CD8-positive, alpha-beta memory T cell (primary cell): Measurements from ENCODE around the gene CADM1. TPM values are rescaled to one million over a fixed set of nuclear protein-coding genes. Genes with fewer than 3 reads are reported as not detected.

Source experiments
- CTCF ChIA-PET: fragments of 350-600 bp; sonication (Branson Sonifier 250); formaldehyde crosslinking; loops from one replicate; lab custom pipeline; 2021; ENCODE audit warnings: antibody characterized with exemption; lab: Charles Lee
- POLR2A ChIA-PET: fragments of 350-600 bp; sonication (Branson Sonifier 250); formaldehyde crosslinking; loops from one replicate; lab custom pipeline; 2021; ENCODE audit warnings: antibody characterized with exemption; lab: Charles Lee
- DNase-seq, 5 donors: peaks; one replicate each; pipeline versions ENCODE4 v3.0.0 to v3.0.0-alpha.2; 2020 to 2022; ENCODE audit warnings: mixed read lengths in 1 of 5
- H3K27ac ChIP-seq: one replicate; pipeline ENCODE4 v1.7.0; 2013; ENCODE audit warnings: low read depth, mild to moderate bottlenecking, low read length, moderate library complexity
- H3K27me3 ChIP-seq: 2 replicates; pipeline ENCODE4 v1.7.0; 2013; ENCODE audit warnings: low read length, mild to moderate bottlenecking; ENCODE audit not compliant: insufficient read depth, poor library complexity, severe bottlenecking
- H3K36me3 ChIP-seq: 2 replicates; pipeline ENCODE4 v1.7.0; 2013; ENCODE audit warnings: mild to moderate bottlenecking, low read length, moderate library complexity; ENCODE audit not compliant: insufficient read depth
- H3K4me1 ChIP-seq: 2 replicates; pipeline ENCODE4 v1.7.0; 2013; ENCODE audit warnings: mild to moderate bottlenecking, low read length, moderate library complexity; ENCODE audit not compliant: insufficient read depth
- H3K4me3 ChIP-seq: 2 replicates; pipeline ENCODE4 v1.7.0; 2013; ENCODE audit warnings: mild to moderate bottlenecking, low read length
- H3K9me3 ChIP-seq: 2 replicates; pipeline ENCODE4 v1.7.0; 2013; ENCODE audit warnings: mild to moderate bottlenecking, low read length
- H3K27ac Mint-ChIP-seq, 8 donors: one replicate each; pipeline ENCODE4 v1.8.0; 2020 to 2021; ENCODE audit warnings: mixed read lengths in 8 of 8, mild to moderate bottlenecking in 6 of 8, inconsistent platforms in 3 of 8, moderate library complexity in 3 of 8
- H3K27me3 Mint-ChIP-seq, 2 donors: one replicate each; pipeline ENCODE4 v1.8.0; 2020 to 2021; ENCODE audit warnings: mixed read lengths in 2 of 2, mild to moderate bottlenecking in 1 of 2, moderate library complexity in 1 of 2
- H3K36me3 Mint-ChIP-seq, 3 donors: one replicate each; pipeline ENCODE4 v1.8.0; 2020 to 2021; ENCODE audit warnings: mixed read lengths in 3 of 3, inconsistent platforms in 1 of 3, mild to moderate bottlenecking in 1 of 3
- H3K4me1 Mint-ChIP-seq, 3 donors: one replicate each; pipeline ENCODE4 v1.8.0; 2020 to 2021; ENCODE audit warnings: mixed read lengths in 3 of 3, inconsistent platforms in 1 of 3, mild to moderate bottlenecking in 1 of 3
- H3K4me3 Mint-ChIP-seq, 7 donors: one replicate each; pipeline ENCODE4 v1.8.0; 2020 to 2021; ENCODE audit warnings: mixed read lengths in 7 of 7, mild to moderate bottlenecking in 6 of 7, moderate library complexity in 4 of 7, inconsistent platforms in 2 of 7
- H3K9me3 Mint-ChIP-seq, 5 donors: one replicate each; pipeline ENCODE4 v1.8.0; 2020 to 2022; ENCODE audit warnings: mixed read lengths in 5 of 5, mild to moderate bottlenecking in 3 of 5, moderate library complexity in 2 of 5, inconsistent platforms in 1 of 5
- polyA plus RNA-seq: library from polyadenylated mRNA; unstranded; fragments of 300-500 nt; fragmentation: Illumina TruSeq; gene quantifications from one replicate; pipeline ENCODE4 v1.2.3, GENCODE V29; 2021
- total RNA-seq, 2 experiments: library from RNA; stranded (reverse); gene quantifications; one replicate each; pipeline ENCODE4 v1.2.3, GENCODE V29; 2021

The CADM1 gene
- total and polyA plus RNA-seq, 3 experiments from 2014 or later, result 0.90 to 2.7 (median 1.1) TPM

DNA sequence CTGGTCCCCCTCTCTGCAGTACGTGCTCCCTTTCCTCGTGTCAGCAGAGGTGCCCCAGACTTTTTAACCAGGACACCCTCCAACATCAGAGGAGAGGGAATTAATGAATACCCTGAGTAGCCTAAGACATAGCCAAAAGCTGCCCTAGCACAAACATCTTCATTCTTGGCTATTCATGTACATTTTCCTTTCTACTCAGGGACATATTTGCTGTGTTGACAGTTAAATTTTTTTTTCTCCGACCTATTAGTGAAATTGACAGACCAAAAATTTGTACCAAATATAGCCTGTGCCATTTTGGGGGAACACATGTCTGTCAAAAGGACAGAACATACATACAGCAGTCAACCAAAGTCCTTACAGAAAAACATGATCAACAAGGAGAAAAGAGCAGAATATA lies 33.3 kb downstream of the CADM1 start:
- H3K27ac Mint-ChIP-seq, result no peak overlapping the region
- Histone ChIP-seq H3K27ac (no peak overlapping the region), H3K9me3 (no peaks in the 10 kb centered on the region), H3K36me3 (no peaks in the 10 kb centered on the region), H3K27me3 (no peaks in the 10 kb centered on the region), H3K4me1 (no peaks in the 10 kb centered on the region), H3K4me3 (no peak overlapping the region)
- H3K4me3 Mint-ChIP-seq, result no peak overlapping the region
- H3K4me1 Mint-ChIP-seq, result no peaks in the 10 kb centered on the region
- H3K27me3 Mint-ChIP-seq, result peaks cover 0 to 3% of the 10 kb centered on the region in 2 donors
- H3K9me3 Mint-ChIP-seq, result peaks cover 0 to 6% (median 1%) of the 10 kb centered on the region in 5 donors
- H3K36me3 Mint-ChIP-seq, result no peaks in the 10 kb centered on the region
- ChIA-PET CTCF (no interaction called here), POLR2A (no interaction called here)
- no peak for DNase-seq

- no peaks in the 10 kb centered on the region for H3K27me3 ChIP-seq
- no peaks in the 10 kb centered on the region for H3K36me3 Mint-ChIP-seq
- H3K4me1 ChIP-seq, result no peaks in the 10 kb centered on the region
- ChIA-PET CTCF (no interaction called here), POLR2A (no interaction called here)
- DNase-seq, result no peak
- peaks cover 0 to 5% (median under 1%) of the 10 kb centered on the region in 5 donors for H3K9me3 Mint-ChIP-seq
- peaks cover 3 to 4% of the 10 kb centered on the region in 2 donors for H3K27me3 Mint-ChIP-seq
- H3K4me3 Mint-ChIP-seq, result no peak overlapping the region
- H3K27ac Mint-ChIP-seq, result no peak overlapping the region
- H3K4me3 ChIP-seq, result no peak overlapping the region
- no peak overlapping the region for H3K27ac ChIP-seq
- H3K4me1 Mint-ChIP-seq, result no peaks in the 10 kb centered on the region
- H3K9me3 ChIP-seq, result no peaks in the 10 kb centered on the region
- no peaks in the 10 kb centered on the region for H3K36me3 ChIP-seq
These were observed 34.9 kb downstream of the CADM1 start for GRCh38 chr11:115469361-115469760.

DNA sequence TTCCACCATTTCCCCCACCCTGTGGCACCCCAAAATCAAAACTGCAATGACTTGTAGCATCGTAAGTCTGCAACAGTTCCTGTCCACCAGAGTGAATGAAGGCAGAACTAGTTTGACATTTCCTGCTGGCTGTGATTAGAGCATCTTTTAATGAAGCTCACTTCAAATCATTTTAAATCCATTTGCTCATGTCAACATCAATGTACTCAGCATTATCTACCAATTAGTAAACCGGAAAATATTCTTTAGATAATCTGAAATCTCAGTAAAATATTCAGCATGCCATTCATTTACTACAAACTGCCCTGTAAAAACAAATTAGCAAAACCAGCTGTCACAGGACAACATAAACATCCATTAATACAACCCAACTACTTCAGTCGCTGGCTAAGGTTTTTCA lies 38.1 kb downstream of the CADM1 start:
- POLR2A ChIA-PET, result no interaction called here
- CTCF ChIA-PET, result no interaction called here
- Histone ChIP-seq H3K4me1 (no peaks in the 10 kb centered on the region), H3K27ac (no peak overlapping the region), H3K27me3 (no peaks in the 10 kb centered on the region), H3K9me3 (no peaks in the 10 kb centered on the region), H3K4me3 (no peak overlapping the region), H3K36me3 (no peaks in the 10 kb centered on the region)
- Mint-ChIP-seq H3K4me3 (no peak overlapping the region), H3K27ac (no peak overlapping the region), H3K4me1 (no peaks in the 10 kb centered on the region), H3K36me3 (no peaks in the 10 kb centered on the region), H3K27me3 (peaks cover 0 to 4% of the 10 kb centered on the region in 2 donors), H3K9me3 (no peaks in the 10 kb centered on the region)
- DNase-seq, result no peak

- H3K27me3 ChIP-seq, result no peaks in the 10 kb centered on the region
- DNase-seq, result no peak
- Mint-ChIP-seq H3K4me1 (no peaks in the 10 kb centered on the region), H3K36me3 (no peaks in the 10 kb centered on the region), H3K9me3 (no peaks in the 10 kb centered on the region), H3K27ac (no peak overlapping the region), H3K27me3 (peaks cover 1 to 4% of the 10 kb centered on the region in 2 donors), H3K4me3 (no peak overlapping the region)
- no peaks in the 10 kb centered on the region for H3K4me1 ChIP-seq
- ChIA-PET POLR2A (no interaction called here), CTCF (no interaction called here)
- H3K27ac ChIP-seq, result no peak overlapping the region
- no peaks in the 10 kb centered on the region for H3K36me3 ChIP-seq
- H3K9me3 ChIP-seq, result no peaks in the 10 kb centered on the region
- H3K4me3 ChIP-seq, result no peak overlapping the region
These were observed 39.9 kb downstream of the CADM1 start for GRCh38 chr11:115464269-115464668.

DNA sequence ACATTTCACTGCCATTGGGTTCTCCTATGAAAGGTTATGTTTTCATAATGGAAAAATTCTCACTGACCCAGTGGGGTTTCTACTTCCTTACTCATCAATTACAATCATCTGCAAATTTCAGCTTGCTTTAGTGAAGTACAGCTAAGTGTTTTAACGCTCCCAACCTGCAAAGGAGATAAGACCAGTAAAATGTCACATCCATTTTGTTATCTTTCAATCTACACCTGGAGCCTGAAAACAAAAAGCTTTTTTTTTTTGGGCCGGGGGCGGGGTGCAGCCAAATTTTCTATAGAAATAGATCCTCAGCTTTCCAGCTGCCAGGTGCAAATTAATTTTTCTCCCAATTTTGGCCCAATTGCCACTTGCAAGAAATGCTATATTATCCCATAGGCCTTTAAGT lies 40.6 kb downstream of the CADM1 start:
- no peak for DNase-seq
- peaks cover 1 to 4% of the 10 kb centered on the region in 2 donors for H3K27me3 Mint-ChIP-seq
- Histone ChIP-seq H3K27me3 (no peaks in the 10 kb centered on the region), H3K4me3 (no peak overlapping the region), H3K36me3 (no peaks in the 10 kb centered on the region), H3K9me3 (no peaks in the 10 kb centered on the region), H3K4me1 (no peaks in the 10 kb centered on the region), H3K27ac (no peak overlapping the region)
- ChIA-PET POLR2A (no interaction called here), CTCF (no interaction called here)
- no peaks in the 10 kb centered on the region for H3K9me3 Mint-ChIP-seq
- no peak overlapping the region for H3K27ac Mint-ChIP-seq
- H3K4me1 Mint-ChIP-seq, result no peaks in the 10 kb centered on the region
- no peaks in the 10 kb centered on the region for H3K36me3 Mint-ChIP-seq
- no peak overlapping the region for H3K4me3 Mint-ChIP-seq

GRCh38 chr11:115462757-115463156 lies 41.5 kb downstream of the CADM1 start:
- Histone ChIP-seq H3K4me3 (no peak overlapping the region), H3K9me3 (no peaks in the 10 kb centered on the region), H3K27me3 (no peaks in the 10 kb centered on the region), H3K36me3 (no peaks in the 10 kb centered on the region), H3K4me1 (no peaks in the 10 kb centered on the region), H3K27ac (no peak overlapping the region)
- no peak overlapping the region for H3K27ac Mint-ChIP-seq
- H3K9me3 Mint-ChIP-seq, result no peaks in the 10 kb centered on the region
- peaks cover 1 to 4% of the 10 kb centered on the region in 2 donors for H3K27me3 Mint-ChIP-seq
- H3K4me3 Mint-ChIP-seq, result no peak overlapping the region
- DNase-seq, result no peak
- POLR2A ChIA-PET, result no interaction called here
- no peaks in the 10 kb centered on the region for H3K36me3 Mint-ChIP-seq
- CTCF ChIA-PET, result no interaction called here
- no peaks in the 10 kb centered on the region for H3K4me1 Mint-ChIP-seq

DNA sequence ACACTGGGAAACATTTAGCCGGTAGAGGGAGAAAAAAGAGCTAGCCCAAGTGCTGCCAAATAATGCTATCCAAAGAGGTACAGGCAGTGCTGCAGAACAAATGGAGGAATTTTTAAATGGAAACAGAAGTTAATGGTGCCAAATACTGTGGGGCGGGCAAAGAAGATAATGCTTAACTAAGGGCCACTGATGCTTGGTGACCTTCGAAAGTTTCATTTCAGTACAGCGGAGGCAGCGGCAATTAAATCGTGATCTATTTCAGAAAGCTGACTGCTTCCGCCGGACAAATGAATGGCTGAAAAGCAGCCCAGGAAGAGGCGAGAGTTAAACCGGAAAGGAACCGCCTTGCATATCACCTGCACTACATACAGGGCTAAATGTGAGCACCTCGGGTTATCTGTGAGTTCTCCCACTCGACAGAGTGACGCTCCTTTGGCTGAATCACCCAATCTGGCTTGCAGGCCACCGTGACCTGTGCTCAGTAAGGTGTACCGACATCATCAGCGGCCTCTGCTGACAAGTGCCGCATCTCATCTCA lies 42.1 kb downstream of the CADM1 start:
- Mint-ChIP-seq H3K27ac (no peak overlapping the region), H3K36me3 (no peaks in the 10 kb centered on the region), H3K27me3 (peaks cover 1 to 4% of the 10 kb centered on the region in 2 donors), H3K4me3 (no peak overlapping the region), H3K9me3 (no peaks in the 10 kb centered on the region), H3K4me1 (no peaks in the 10 kb centered on the region)
- DNase-seq, result no peak
- Histone ChIP-seq H3K36me3 (no peaks in the 10 kb centered on the region), H3K4me1 (no peaks in the 10 kb centered on the region), H3K4me3 (no peak overlapping the region), H3K27ac (no peak overlapping the region), H3K9me3 (no peaks in the 10 kb centered on the region), H3K27me3 (no peaks in the 10 kb centered on the region)
- CTCF ChIA-PET, result no interaction called here
- POLR2A ChIA-PET, result no interaction called here

DNA sequence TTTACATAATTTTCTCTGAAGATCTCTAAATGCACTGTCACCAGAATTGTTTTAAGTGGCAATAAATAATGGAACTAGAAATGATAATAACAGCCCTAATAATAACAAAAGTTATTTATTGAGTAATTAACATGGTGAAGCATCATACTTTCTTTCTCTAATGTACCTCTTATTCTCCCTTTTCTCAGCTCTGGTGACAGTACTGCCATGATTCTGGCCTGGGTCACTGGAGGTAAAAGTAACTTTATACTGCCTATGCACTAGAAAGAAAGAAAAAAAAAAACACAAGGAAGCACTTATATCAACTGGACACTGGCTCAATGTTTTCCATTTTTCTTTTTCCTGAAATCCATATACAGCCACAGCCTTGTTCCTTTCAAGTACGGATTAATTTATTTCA lies 43.7 kb downstream of the CADM1 start:
- Histone ChIP-seq H3K4me1 (no peaks in the 10 kb centered on the region), H3K4me3 (no peak overlapping the region), H3K9me3 (no peaks in the 10 kb centered on the region), H3K36me3 (no peaks in the 10 kb centered on the region), H3K27me3 (no peaks in the 10 kb centered on the region), H3K27ac (no peak overlapping the region)
- Mint-ChIP-seq H3K27ac (no peak overlapping the region), H3K36me3 (no peaks in the 10 kb centered on the region), H3K4me1 (no peaks in the 10 kb centered on the region), H3K9me3 (no peaks in the 10 kb centered on the region), H3K27me3 (peaks cover 1 to 4% of the 10 kb centered on the region in 2 donors), H3K4me3 (no peak overlapping the region)
- CTCF ChIA-PET, result no interaction called here
- POLR2A ChIA-PET, result no interaction called here
- DNase-seq, result no peak

DNA sequence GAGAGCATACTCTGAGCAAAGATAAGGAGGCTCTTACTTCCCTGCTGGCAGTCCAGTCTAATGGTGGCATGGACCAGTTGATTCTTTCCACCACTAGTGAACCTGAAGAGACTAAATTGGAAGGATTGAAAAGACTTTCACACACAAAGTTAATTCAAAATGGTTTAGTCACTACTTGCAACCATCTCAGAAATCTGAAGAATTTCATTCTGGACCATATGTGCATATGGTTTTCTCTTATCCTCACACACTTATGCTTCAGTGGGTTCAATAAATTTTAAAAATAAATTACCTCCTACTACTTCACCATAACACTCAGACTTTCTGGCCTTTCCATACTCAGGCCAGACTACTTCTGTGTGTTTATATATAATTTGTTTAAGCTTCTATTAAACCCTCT lies 44.7 kb downstream of the CADM1 start:
- Histone ChIP-seq H3K9me3 (no peaks in the 10 kb centered on the region), H3K27me3 (no peaks in the 10 kb centered on the region), H3K27ac (no peak overlapping the region), H3K36me3 (no peaks in the 10 kb centered on the region), H3K4me1 (no peaks in the 10 kb centered on the region), H3K4me3 (no peak overlapping the region)
- no peaks in the 10 kb centered on the region for H3K9me3 Mint-ChIP-seq
- no peaks in the 10 kb centered on the region for H3K36me3 Mint-ChIP-seq
- ChIA-PET POLR2A (no interaction called here), CTCF (no interaction called here)
- H3K4me1 Mint-ChIP-seq, result no peaks in the 10 kb centered on the region
- no peak overlapping the region for H3K4me3 Mint-ChIP-seq
- peaks cover 0 to 1% of the 10 kb centered on the region in 2 donors for H3K27me3 Mint-ChIP-seq
- no peak overlapping the region for H3K27ac Mint-ChIP-seq
- DNase-seq, result no peak
